Activated CD4-positive, alpha-beta memory T cell treated with anti-CD3 and anti-CD28 coated beads for 36 hours (primary cell): Measurements from ENCODE around the gene DOCK6. TPM values are rescaled to one million over a fixed set of nuclear protein-coding genes. Genes with fewer than 3 reads are reported as not detected.

Experiments used
- CTCF ChIA-PET: fragments of 350-600 bp; sonication (Branson Sonifier 250); formaldehyde crosslinking; loops from one replicate; lab custom pipeline; 2021; ENCODE audit warnings: antibody characterized with exemption, inconsistent platforms; lab: Charles Lee
- POLR2A ChIA-PET: fragments of 350-600 bp; sonication (Branson Sonifier 250); formaldehyde crosslinking; loops from one replicate; lab custom pipeline; 2021; ENCODE audit warnings: antibody characterized with exemption; lab: Charles Lee
- DNase-seq: peaks from one replicate; pipeline ENCODE4 v3.0.0-alpha.2; 2020
- H3K27ac Mint-ChIP-seq: one replicate; pipeline ENCODE4 v1.8.0; 2021; ENCODE audit warnings: mixed read lengths
- H3K27me3 Mint-ChIP-seq: one replicate; pipeline ENCODE4 v1.8.0; 2021; ENCODE audit warnings: mixed read lengths
- H3K36me3 Mint-ChIP-seq: one replicate; pipeline ENCODE4 v1.8.0; 2021; ENCODE audit warnings: mixed read lengths
- H3K4me1 Mint-ChIP-seq: one replicate; pipeline ENCODE4 v1.8.0; 2021; ENCODE audit warnings: low read depth, mixed read lengths
- H3K4me3 Mint-ChIP-seq: one replicate; pipeline ENCODE4 v1.8.0; 2021; ENCODE audit warnings: mild to moderate bottlenecking, mixed read lengths
- H3K9me3 Mint-ChIP-seq: one replicate; pipeline ENCODE4 v1.8.0; 2021; ENCODE audit warnings: mixed read lengths
- intact Hi-C: fragments of 100-400 bp; cut with micrococcal nuclease; formaldehyde crosslinking; loops from one replicate; pipeline ENCODE4 v1.15.1; 2023
- total RNA-seq, 2 experiments: library from RNA; stranded (reverse); gene quantifications; one replicate each; pipeline ENCODE4 v1.2.3, GENCODE V29; 2021

DOCK6 gene
- total RNA-seq, 2 experiments from 2014 or later: 5.8 to 5.9 TPM

- H3K27ac Mint-ChIP-seq: peak within 1 kb of the TSS; percentile 79
- intact Hi-C loops: loop anchor here (1.0 to 5.0 kb wide), 3 partner anchors 17 to 63 kb away; partner anchors contain the start of gene KANK2
- peaks cover 11% of the 10 kb centered on the region for H3K4me1 Mint-ChIP-seq
- ChIA-PET POLR2A (interaction anchor here (0.5 to 1.4 kb wide), 6 partner anchors 9 to 1478 kb away, joined by 3 to 5 read pairs (median 3); no protein-coding TSS in a partner anchor), CTCF (interaction anchor here (0.7 to 2.0 kb wide), 2 partner anchors 18 to 327 kb away, joined by 3 to 5 read pairs; no protein-coding TSS in a partner anchor)
- peaks cover 14% of the 10 kb centered on the region for H3K36me3 Mint-ChIP-seq
- DNase-seq: peak; percentile 96
- peak within 1 kb of the TSS; percentile 81 for H3K4me3 Mint-ChIP-seq
- H3K9me3 Mint-ChIP-seq: peaks cover 4% of the 10 kb centered on the region
- no peaks in the 10 kb centered on the region for H3K27me3 Mint-ChIP-seq
Observed at GRCh38 chr19:11155373-11156120, 106.8 kb downstream of the DOCK6 start, which contains the start of gene SPC24. Gene SPC24, minus strand, starts transcription at chr19:11155782. Its CDS starts 6 bp downstream, at chr19:11155776.

- intact Hi-C loops: loop anchor here (1.0 to 5.0 kb wide), 3 partner anchors 16 to 62 kb away; partner anchors contain the start of gene KANK2
- POLR2A ChIA-PET: interaction anchor here (0.5 to 0.9 kb wide), 3 partner anchors 199 to 1479 kb away, joined by 3 to 4 read pairs (median 4); no protein-coding TSS in a partner anchor
- no peak for DNase-seq
- Mint-ChIP-seq H3K9me3 (no peaks in the 10 kb centered on the region), H3K36me3 (peaks cover 14% of the 10 kb centered on the region), H3K27me3 (no peaks in the 10 kb centered on the region), H3K4me1 (peaks cover 11% of the 10 kb centered on the region), H3K27ac (peak overlapping the region; percentile 24), H3K4me3 (peak overlapping the region; percentile 81)
- CTCF ChIA-PET: interaction anchor here (0.6 to 2.0 kb wide), 4 partner anchors 17 to 1480 kb away, joined by 3 to 5 read pairs (median 4); no protein-coding TSS in a partner anchor
Observed at GRCh38 chr19:11154683-11155047, 107.7 kb downstream of the DOCK6 start.

DNA sequence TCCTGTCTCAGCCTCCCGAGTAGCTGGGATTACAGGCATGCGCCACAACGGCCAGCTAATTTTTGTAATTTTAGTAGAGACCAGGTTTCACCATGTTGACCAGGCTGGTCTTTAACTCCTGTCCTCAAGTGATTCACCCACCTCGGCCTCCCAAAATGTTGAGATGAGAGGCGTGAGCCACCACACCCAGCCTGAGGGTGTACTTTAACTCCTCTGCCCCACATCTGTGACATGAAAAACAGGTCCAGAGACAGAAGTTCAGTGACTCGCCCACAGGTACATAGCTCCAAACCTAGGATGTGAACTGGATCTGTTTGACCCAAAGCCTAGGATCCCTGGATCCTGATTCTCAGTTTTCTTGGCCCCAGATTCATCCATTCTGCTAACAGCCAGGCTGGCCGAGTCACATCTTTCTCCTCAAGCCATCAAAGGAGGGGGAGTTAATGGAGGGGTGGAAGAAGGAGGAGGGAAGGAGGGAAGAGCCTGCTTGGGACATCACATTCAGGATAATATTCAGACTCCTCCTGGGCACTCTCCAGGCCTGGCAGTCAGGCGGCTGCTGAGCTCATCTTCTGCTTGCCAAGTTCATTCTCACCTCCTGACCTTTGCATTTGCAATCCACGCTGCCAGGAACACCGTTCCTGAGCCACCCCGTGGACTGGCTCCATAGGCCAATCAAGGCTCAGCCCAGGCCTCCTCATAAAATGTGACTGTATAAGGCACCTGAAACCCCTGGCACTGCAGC, 109.8 kb downstream of the DOCK6 start:
- Mint-ChIP-seq H3K27ac (no peak overlapping the region), H3K4me3 (no peak overlapping the region), H3K9me3 (no peaks in the 10 kb centered on the region), H3K36me3 (peaks cover 22% of the 10 kb centered on the region), H3K4me1 (peaks cover 11% of the 10 kb centered on the region), H3K27me3 (no peaks in the 10 kb centered on the region)
- CTCF ChIA-PET: interaction anchor here (0.8 to 2.2 kb wide), 2 partner anchors 15 to 27 kb away, joined by 3 to 5 read pairs; no protein-coding TSS in a partner anchor
- POLR2A ChIA-PET: no interaction called here
- no peak for DNase-seq
- intact Hi-C loops: no loop called here

- POLR2A ChIA-PET: no interaction called here
- H3K4me3 Mint-ChIP-seq: no peak overlapping the region
Observed at GRCh38 chr19:11151181-11151580, 111.1 kb downstream of the DOCK6 start.

More at GRCh38 chr19:11151181-11151580, 111.1 kb downstream of the DOCK6 start:
- H3K9me3 Mint-ChIP-seq: no peaks in the 10 kb centered on the region
- H3K27ac Mint-ChIP-seq: no peak overlapping the region
- no peaks in the 10 kb centered on the region for H3K27me3 Mint-ChIP-seq
- CTCF ChIA-PET: interaction anchor here (2.2 kb wide), 1 partner anchor 25 kb away, joined by 5 read pairs; no protein-coding TSS in a partner anchor
- peaks cover 26% of the 10 kb centered on the region for H3K36me3 Mint-ChIP-seq
- no peak for DNase-seq
- peaks cover 9% of the 10 kb centered on the region for H3K4me1 Mint-ChIP-seq
- intact Hi-C loops: no loop called here

Other genes with a start within 250 kb of the DOCK6 start
- 10 to 100 TPM; 71.3 to 81.6 TPM for gene LDLR, start 173.1 kb downstream of the DOCK6 start, total RNA-seq
- 10 to 100 TPM; 64.1 to 70.3 TPM for gene SPC24, start 106.7 kb downstream of the DOCK6 start, total RNA-seq
- 1 to 10 TPM; 2.0 to 2.5 TPM for gene KANK2, start 65.0 kb downstream of the DOCK6 start, total RNA-seq
- not detected for gene ANGPTL8, start 22.9 kb downstream of the DOCK6 start, total RNA-seq
- not detected for gene TSPAN16, start 33.6 kb upstream of the DOCK6 start, total RNA-seq
- 10 to 100 TPM; 12.5 to 14.4 TPM for gene RAB3D, start 77.1 kb upstream of the DOCK6 start, total RNA-seq
- gene TMEM205, start 83.7 kb upstream of the DOCK6 start, total RNA-seq: 10 to 100 TPM; 31.1 to 33.2 TPM
- 10 to 100 TPM; 16.0 to 18.0 TPM for gene CCDC159, start 84.0 kb upstream of the DOCK6 start, total RNA-seq
- 1 to 10 TPM; 3.6 to 4.7 TPM for gene PLPPR2, start 92.9 kb upstream of the DOCK6 start, total RNA-seq
- 1 to 10 TPM; 1.5 to 1.7 TPM for gene SWSAP1, start 112.1 kb upstream of the DOCK6 start, total RNA-seq
- gene EPOR, start 121.8 kb upstream of the DOCK6 start, total RNA-seq: 1 to 10 TPM; 8.6 to 9.0 TPM
- not detected for gene RGL3, start 156.8 kb upstream of the DOCK6 start, total RNA-seq
- gene ODAD3, start 172.6 kb upstream of the DOCK6 start, total RNA-seq: under 1 TPM; 0.15 to 0.26 TPM
- gene PRKCSH, start 173.1 kb upstream of the DOCK6 start, total RNA-seq: 100 to 1,000 TPM; 260 to 264 TPM
- gene ELAVL3, start 218.5 kb upstream of the DOCK6 start, total RNA-seq: not detected
- gene ZNF653, start 243.3 kb upstream of the DOCK6 start, total RNA-seq: 10 to 100 TPM in 1 of 2 experiments, 1 to 10 TPM in 1; 8.4 to 10.3 TPM